NCI-H524 (cell line): Measurements from ENCODE around the gene ZNF426.
"Not testable (repeated sequence)": the region's sequence is repeated elsewhere in the genome, so short reads cannot be mapped to it uniquely, and the experiment has no call there.

Experiments
- DNase-seq, 2 experiments: peaks; one replicate each; lab custom pipeline; 2025; lab: John Stamatoyannopoulos, UW

Gene ZNF426

DNA sequence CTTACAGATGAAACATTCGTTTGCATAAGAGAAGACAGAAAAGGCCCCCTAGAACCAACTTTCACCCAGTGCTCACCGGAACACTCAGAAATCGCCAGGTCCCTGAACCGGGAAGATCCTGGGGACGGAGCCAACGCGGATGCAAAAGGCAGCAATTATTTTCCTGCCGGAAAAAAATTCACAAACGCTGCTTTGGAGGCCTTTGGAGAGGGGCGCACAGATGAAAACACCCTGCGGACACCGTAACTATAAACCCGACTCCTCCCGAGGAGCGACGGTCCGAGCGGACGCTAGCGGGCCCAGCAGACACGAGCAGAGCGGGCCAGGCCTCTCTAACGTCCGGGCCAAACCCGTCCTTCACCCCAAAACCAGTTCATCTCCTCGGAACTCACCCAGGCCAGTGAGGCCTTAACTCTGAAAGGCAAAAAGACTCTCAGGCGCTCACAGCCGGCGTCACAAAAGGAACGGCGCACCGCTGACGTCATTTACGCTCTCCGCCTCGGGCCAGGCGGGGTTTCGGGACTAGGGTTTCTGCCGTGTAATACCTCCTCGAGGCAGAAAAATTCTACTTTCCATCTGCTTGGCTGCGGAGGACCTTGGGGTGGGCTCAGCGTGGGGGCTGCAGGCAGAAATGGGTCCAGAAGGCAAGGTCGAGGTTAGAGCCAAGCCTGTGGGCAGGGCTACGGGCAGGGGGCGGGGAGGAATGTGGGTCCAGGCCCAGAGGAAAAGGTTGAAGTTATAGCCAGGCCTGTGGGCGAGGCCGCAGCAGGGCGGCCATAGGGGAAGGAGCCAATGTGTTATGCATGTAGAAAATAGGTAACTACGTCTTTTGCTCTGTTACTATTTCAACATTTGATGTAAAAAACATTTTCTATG, at the start of gene ZNF426:
Gene ZNF426, minus strand, starts transcription at position 463 of the 876 bp plus-strand sequence. CDS start 2,413 bp downstream, outside the sequence.
- peak; percentile 69 to 83 for DNase-seq

DNA sequence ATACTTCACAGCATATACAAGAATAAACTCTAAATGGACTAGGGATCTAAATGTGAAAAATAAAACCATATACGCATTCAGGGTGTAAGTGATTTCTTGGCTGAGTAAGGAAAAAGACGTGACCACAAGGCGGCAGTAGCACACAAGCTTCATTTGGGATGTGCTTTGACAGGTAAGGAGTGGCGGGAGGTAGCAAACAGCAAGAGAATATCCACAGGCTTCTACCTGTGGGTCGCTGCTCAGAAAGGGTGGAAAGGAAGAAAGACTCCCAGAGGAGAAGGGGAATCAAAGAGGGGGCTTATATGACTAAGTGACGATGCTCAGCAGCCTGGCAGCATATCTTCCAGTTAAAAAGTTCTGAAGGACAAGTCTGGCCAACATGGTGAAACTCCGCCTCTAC, 48.3 kb upstream of the ZNF426 start:
- peak; percentile 4 to 75 for DNase-seq

DNA sequence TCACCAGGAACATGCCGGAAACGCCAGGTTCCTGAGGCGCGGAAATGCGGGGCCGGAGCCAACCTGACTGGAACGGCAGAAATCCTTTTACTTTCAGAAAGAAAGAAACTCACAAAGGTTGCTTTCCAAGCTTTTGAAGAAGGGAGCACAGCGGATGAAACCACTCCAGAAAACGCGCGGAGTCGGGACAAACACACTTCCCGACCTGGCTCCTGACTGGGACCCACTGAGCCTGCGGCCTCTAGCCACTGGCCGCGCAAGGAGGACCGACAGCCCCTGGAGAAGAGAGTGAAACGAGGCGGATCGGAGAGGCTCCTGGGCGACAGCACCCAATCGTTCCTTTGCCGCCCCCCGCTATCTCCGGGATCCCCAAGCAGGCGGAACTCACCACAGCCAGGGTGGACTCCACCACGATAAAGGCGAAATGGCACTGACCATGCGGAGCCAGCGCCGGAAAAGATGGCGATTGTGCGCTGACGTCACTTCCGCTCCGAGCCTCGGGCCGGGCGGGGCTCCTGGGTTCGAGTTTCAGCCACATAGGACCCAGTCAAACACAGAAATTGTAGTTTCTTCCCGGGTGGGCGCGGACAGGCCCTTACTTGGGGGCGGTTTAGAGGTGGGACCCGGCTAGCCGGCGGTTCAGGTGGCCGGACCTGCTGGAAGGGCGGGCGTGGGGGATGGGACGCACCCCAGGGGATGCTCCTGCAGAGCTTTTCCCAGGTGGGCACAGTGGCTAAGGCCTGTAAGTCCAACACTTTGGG, 45.8 kb upstream of the ZNF426 start, which contains the start of gene ZNF121:
Gene ZNF121, minus strand, starts transcription at position 432 of the 761 bp plus-strand sequence. CDS start 16,407 bp downstream, outside the sequence.
- DNase-seq = peak; percentile 75 to 87

GRCh38 chr19:9582081-9582725, 43.8 kb upstream of the ZNF426 start:
- not testable (repeated sequence) for DNase-seq

- DNase-seq = no peak
Observed at GRCh38 chr19:9580728-9581127, 42.3 kb upstream of the ZNF426 start.

- DNase-seq = no peak
Observed at GRCh38 chr19:9570255-9570654, 31.8 kb upstream of the ZNF426 start.

GRCh38 chr19:9566729-9567128, 28.3 kb upstream of the ZNF426 start:
- no peak for DNase-seq

DNA sequence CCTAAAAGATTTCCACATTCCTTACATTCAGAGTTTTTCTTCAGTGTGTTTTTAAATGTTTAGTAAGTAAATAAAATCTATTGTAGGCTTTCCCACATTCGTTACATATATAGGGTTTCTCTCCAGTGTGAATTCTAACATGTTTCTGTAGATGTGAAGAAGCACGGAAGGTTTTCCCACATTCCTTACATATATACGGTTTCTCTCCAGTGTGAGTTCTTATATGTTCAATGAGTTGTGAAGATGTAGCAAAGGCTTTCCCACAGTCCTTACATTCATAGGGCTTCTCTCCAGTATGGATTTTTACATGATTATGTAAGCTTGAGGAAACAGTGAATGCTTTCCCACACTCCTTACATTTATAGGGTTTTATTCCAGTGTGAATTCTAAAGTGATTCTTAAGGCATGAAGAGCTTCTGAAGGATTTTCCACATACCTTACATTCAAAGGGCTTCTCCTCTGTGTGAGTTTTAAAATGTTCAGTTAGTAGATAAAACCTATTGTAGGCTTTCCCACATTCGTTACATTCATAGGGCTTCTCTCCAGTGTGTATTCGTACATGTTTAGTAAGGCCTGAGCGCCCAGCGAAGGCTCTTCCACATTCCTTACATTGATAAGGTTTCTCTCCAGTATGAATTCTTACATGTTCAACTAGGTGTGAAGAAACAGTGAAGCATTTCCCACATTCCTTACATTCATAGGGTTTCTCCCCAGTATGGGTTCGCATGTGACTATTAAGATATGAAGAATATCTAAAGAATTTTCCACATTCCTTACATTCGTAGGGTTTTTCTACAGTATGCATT, 27.7 kb upstream of the ZNF426 start:
- no peak for DNase-seq

DNA sequence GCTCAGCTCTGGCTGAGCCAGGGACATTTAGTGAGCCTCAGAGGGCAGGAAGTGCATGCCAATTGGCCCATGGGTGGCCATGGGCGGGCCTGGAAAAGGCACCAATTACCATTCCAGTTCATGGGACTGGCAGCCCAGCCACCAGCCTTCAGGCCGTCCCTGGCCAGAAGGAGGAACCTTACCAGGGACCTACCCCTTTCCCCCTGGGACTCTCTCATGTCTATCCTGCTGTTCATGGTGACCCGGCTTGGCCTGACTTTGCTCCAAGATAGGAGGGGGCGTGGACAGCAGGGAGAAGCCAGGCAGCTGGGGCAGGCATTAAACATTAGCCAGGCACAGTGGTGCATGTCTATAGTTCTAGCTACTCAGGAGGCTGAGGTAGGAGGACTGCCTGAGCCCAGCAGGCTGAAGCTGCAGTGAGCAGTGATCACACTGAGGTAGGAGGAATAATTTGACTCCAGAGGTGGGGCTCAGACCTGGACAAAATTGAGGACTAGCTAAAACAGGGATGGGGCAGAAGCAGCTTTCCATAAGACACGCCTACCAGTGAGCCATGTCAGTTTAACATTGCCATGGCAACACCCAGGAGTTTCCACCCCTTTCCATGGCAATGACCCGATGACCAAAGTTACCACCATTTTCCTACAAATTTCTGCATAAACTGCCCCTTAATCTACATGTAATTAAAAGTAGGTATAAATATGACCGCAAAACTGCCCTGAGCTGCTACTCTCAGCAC, 14.3 kb upstream of the ZNF426 start:
- DNase-seq = no peak

DNA sequence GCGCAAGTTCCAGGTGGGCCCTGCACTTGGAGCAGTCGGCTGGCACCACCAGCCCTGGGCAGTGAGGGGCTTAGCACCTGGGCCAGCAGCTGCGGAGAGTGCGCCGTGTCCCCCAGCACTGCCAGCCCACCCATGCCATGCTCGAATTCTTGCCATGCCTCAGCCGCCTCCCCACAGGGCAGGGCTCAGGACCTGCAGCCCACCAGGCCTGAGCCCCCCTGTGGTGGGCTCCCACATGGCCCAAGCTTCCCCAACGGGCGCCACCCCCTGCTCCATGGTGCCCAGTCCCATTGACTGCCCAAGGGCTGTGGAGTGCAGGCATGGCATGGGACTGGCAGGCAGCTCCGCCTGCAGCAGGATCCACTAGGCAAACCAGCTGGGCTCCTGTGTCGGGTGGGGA, 9.4 kb upstream of the ZNF426 start:
- DNase-seq = no peak

DNA sequence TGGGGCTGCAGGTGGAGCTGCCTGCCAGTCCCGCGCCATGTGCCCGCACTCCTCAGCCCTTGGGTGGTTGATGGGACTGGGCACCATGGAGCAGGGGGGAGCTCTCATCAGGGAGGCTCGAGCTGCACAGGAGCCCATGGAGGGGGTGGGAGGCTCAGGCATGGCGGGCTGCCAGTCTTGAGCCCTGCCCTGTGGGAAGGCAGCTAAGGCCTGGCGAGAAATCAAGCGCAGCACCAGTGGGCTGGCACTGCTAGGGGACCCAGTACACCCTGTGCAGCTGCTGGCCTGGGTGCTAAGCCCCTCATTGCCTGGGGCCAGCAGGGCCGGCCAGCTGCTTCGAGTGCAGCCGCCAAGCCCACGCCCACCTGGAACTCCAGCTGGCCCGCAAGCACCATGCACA, 2.8 kb upstream of the ZNF426 start:
- peak in 1 of 2 experiments; percentile 61 for DNase-seq

GRCh38 chr19:9539921-9540320, 1.5 kb upstream of the ZNF426 start:
- not testable (repeated sequence) for DNase-seq

GRCh38 chr19:9539201-9539600, 756 bp upstream of the ZNF426 start:
- not testable (repeated sequence) for DNase-seq

DNA sequence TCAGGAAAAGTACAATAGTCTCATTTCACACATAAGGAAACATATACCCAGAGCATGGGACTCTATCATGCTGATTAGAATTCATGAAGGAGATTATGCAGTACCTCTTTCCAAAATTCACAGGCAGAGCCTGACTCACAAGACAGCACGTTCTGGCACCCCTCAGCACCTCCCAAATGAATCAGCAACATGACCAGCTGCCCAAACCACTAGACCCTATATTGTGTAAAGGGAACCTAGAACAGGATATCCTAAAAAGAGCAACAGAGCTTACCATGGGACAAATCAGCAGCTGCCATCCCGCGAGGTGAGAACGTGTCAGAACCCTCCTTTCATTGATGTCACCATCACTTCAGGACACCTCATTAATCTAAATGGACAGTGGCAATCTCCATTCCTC, 2.5 kb downstream of the ZNF426 start:
- DNase-seq = no peak

DNA sequence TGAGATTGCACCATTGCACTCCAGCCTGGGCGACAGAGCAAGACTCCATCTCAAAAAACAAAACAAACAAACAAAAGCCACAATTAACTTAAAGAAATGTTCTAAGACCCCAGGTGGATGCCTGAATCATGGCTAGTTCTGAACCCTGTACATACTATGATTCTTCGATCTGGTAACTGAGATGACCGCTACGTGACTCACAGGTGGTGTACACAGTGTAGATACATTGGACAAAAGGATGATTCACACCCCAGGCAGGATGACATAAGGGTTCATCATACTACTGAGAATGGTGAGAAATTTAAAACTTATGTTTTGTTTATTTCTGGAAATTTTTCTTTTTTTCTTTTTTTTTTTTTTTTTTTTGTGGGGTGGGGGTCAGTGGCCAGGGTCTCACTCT, 6.5 kb downstream of the ZNF426 start:
- no peak for DNase-seq

DNA sequence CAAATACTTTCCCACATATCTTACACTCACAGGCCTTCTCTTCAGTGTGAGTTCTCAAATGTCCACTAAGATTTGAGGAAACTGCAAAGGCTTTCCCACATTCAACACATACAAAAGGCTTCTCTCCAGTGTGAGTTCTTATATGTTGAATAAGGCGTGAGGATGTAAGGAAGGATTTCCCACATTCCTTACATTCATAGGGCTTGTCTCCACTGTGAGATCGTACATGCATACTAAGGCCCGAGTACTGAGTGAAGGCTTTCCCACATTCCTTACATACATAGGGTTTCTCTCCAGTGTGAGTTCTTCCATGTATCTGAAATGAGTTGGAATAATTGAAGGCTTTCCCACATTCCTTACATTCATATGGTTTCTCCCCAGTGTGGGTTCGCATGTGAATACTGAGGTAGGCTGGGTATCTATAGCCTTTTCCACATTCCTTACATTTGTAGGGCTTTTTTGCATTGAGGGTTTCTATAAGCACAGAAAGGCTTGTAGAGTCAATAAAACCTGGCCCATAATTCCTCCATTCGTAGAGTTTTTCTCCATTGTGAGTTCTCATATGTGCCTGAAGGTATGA, 9.6 kb downstream of the ZNF426 start:
- no peak for DNase-seq

DNA sequence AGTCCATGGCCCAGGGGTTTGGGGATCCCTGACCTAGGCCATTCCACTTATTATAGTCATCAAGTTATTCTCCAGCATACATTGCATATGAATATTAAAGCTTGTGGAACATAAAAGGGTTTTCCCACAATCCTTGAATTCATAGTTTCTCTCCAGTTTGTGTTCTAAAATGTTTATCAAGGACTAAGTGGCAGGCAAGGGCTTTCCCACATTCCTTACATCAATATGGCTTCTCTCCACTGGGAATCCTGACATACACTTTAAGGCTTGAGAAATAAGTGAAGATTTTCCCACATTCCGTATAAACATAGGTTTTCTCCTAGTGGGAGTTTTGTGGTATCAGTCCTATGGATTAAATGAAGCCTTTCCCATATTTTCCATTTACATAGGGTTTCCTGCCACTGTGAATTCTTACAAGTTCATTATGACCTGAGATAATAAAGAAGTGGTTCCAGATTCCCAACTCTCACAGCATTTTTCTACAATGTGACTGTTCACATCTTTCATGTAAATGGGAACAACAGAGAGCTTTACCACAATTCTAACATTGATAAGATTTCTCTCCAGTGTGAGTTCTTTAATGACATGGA, 14.5 kb downstream of the ZNF426 start:
- no peak for DNase-seq

GRCh38 chr19:9507285-9507684, 31.2 kb downstream of the ZNF426 start:
- DNase-seq = no peak

DNA sequence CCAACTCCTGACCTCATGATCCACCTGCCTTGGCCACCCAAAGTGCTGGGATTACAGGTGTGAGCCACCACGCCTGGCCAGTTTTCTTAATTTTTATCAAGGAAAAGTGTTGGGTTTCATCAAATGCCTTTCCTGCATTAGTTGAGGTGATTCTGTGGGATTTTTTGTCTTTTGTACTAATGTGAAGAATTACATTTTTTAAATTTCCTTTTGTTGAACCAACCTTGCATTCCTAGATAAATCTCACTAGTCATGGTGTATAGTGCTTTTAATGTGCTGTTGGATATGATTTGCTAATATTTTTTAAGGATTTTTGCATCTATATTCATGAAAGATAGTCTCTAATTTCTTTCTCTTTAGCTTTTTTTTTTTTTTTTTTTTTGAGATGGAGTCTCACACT, 37.6 kb downstream of the ZNF426 start:
- no peak for DNase-seq
